HG03135 (cell line): ENCODE results near the gene SNAP23.
"Not testable (repeated sequence)": the region's sequence is repeated elsewhere in the genome, so short reads cannot be mapped to it uniquely, and the experiment has no call there.

Experiments used
- ATAC-seq: cut with Tn5 transposase; IDR thresholded peaks from one replicate; pipeline ENCODE4 v1.9.1; 2021; ENCODE audit warnings: mild to moderate bottlenecking, moderate library complexity; ENCODE audit not compliant: unreplicated experiment

Gene SNAP23

GRCh38 chr15:42556550-42557207 lies 61.2 kb downstream of the SNAP23 start:
- not testable (repeated sequence) for ATAC-seq

GRCh38 chr15:42558739-42559138 lies 63.3 kb downstream of the SNAP23 start:
- no peak for ATAC-seq

- peak; percentile 85 for ATAC-seq
Measured at GRCh38 chr15:42575188-42576039, 80.0 kb downstream of the SNAP23 start, which contains the start of gene STARD9. Gene STARD9, plus strand, starts transcription at chr15:42575606. Its CDS starts 110 bp downstream, at chr15:42575716.

- no peak for ATAC-seq
Measured at GRCh38 chr15:42576040-42576594, 80.7 kb downstream of the SNAP23 start.

- ATAC-seq, result no peak
Measured at GRCh38 chr15:42576776-42577175, 81.3 kb downstream of the SNAP23 start.

- no peak for ATAC-seq
Measured at GRCh38 chr15:42577514-42578031, 82.1 kb downstream of the SNAP23 start.

GRCh38 chr15:42578984-42579537 lies 83.6 kb downstream of the SNAP23 start:
- no peak for ATAC-seq

- peak; percentile 71 for ATAC-seq
Measured at GRCh38 chr15:42581272-42581730, 85.9 kb downstream of the SNAP23 start.
